Loucy (cell line): ENCODE results near the gene IQCC.

Experiments used
- H2AFZ ChIP-seq: fragments of 200-600 bp; sonication (generic); 2 replicates; pipeline ENCODE4 v1.6.0; 2016; ENCODE audit warnings: antibody characterized with exemption, mild to moderate bottlenecking, low read length, moderate library complexity
- H3F3A ChIP-seq: fragments of 200-600 bp; 2 replicates; pipeline ENCODE4 v1.6.0; 2016; ENCODE audit warnings: antibody characterized with exemption, low read depth, mild to moderate bottlenecking
- H3K27me3 ChIP-seq: fragments of 200-600 bp; sonication (generic); 2 replicates; pipeline ENCODE4 v1.6.1; 2014; ENCODE audit warnings: low read length, mild to moderate bottlenecking; ENCODE audit not compliant: insufficient read depth, poor library complexity, severe bottlenecking
- H3K36me3 ChIP-seq: fragments of 200-600 bp; sonication (generic); 2 replicates; pipeline ENCODE4 v1.6.1; 2016; ENCODE audit warnings: low read length; ENCODE audit not compliant: insufficient read depth
- H3K4me1 ChIP-seq: fragments of 200-600 bp; sonication (generic); 2 replicates; pipeline ENCODE4 v1.5.1; 2014; ENCODE audit warnings: low read length, mild to moderate bottlenecking; ENCODE audit not compliant: insufficient read depth, poor library complexity, severe bottlenecking
- H3K4me2 ChIP-seq: fragments of 200-600 bp; sonication (generic); 2 replicates; pipeline ENCODE4 v1.6.0; 2014; ENCODE audit warnings: antibody characterized with exemption, low read length, low read depth, mild to moderate bottlenecking; ENCODE audit not compliant: poor library complexity, severe bottlenecking
- H3K4me3 ChIP-seq: fragments of 200-600 bp; sonication (generic); 2 replicates; pipeline ENCODE4 v1.5.1; 2014; ENCODE audit warnings: low read length, mild to moderate bottlenecking, mixed read lengths; ENCODE audit not compliant: poor library complexity, severe bottlenecking
- H3K79me2 ChIP-seq: fragments of 200-600 bp; sonication (generic); 2 replicates; pipeline ENCODE4 v1.6.1; 2014; ENCODE audit warnings: low read length; ENCODE audit not compliant: insufficient read depth
- H3K9ac ChIP-seq: fragments of 200-600 bp; sonication (generic); 2 replicates; pipeline ENCODE4 v1.6.0; 2014; ENCODE audit warnings: mild to moderate bottlenecking, low read depth, low read length, moderate library complexity; ENCODE audit not compliant: poor library complexity, severe bottlenecking
- H3K9me2 ChIP-seq: fragments of 200-600 bp; sonication (generic); replicated peaks from 2 replicates; pipeline ENCODE4 v1.6.1; 2016; ENCODE audit warnings: low read depth, low read length, mixed read lengths
- H3K9me3 ChIP-seq: fragments of 200-600 bp; sonication (generic); 2 replicates; pipeline ENCODE4 v1.6.1; 2014; ENCODE audit warnings: mild to moderate bottlenecking, antibody characterized with exemption, low read length, low read depth; ENCODE audit not compliant: insufficient read depth
- H4K20me1 ChIP-seq: fragments of 200-600 bp; sonication (generic); 2 replicates; pipeline ENCODE4 v1.6.0; 2014; ENCODE audit warnings: antibody characterized with exemption, low read length, mild to moderate bottlenecking; ENCODE audit not compliant: insufficient read depth, poor library complexity, severe bottlenecking
- CTCF ChIP-seq: fragments of 200-600 bp; sonication (generic); conservative IDR thresholded peaks from 2 replicates; pipeline ENCODE4 v1.5.1; 2014; ENCODE audit warnings: mild to moderate bottlenecking, antibody characterized with exemption, low read length
- EZH2phosphoT487 ChIP-seq: fragments of 200-600 bp; IDR thresholded peaks from 2 replicates; pipeline ENCODE4 v1.6.1; 2018; ENCODE audit warnings: antibody characterized with exemption, mild to moderate bottlenecking, moderate library complexity, borderline replicate concordance

IQCC gene

GRCh38 chr1:32241001-32241763, 35.7 kb downstream of the IQCC start:
- Histone ChIP-seq H3K27me3 (no peaks in the 10 kb centered on the region), H3K4me2 (peak overlapping the region; percentile 76), H3K9ac (peak overlapping the region; percentile 55), H3K9me3 (no peaks in the 10 kb centered on the region), H2AFZ (peak overlapping the region; percentile 82), H3K4me3 (peak overlapping the region; percentile 69), H3K9me2 (no peaks in the 10 kb centered on the region), H3K36me3 (no peaks in the 10 kb centered on the region), H3K79me2 (no peaks in the 10 kb centered on the region), H3F3A (peaks cover 3% of the 10 kb centered on the region; the same call in 1 of the 2 replicates), H4K20me1 (no peaks in the 10 kb centered on the region), H3K4me1 (no peaks in the 10 kb centered on the region)
- TF ChIP-seq EZH2phosphoT487 (no peak), CTCF (no peak)

- Histone ChIP-seq H2AFZ (no peak overlapping the region), H3K9ac (no peak overlapping the region)
Observed at GRCh38 chr1:32242341-32242851, 36.9 kb downstream of the IQCC start.

GRCh38 chr1:32246888-32247273, 41.4 kb downstream of the IQCC start, which contains the start of gene FAM167B:
Gene FAM167B, plus strand, starts transcription at chr1:32247222. Its CDS starts 200 bp downstream, at chr1:32247422.
- peak within 1 kb of the TSS; percentile 70; the same call in 1 of the 2 replicates for H2AFZ ChIP-seq
- peak within 1 kb of the TSS; percentile 95 for H3K9ac ChIP-seq
- H3K79me2 ChIP-seq = peaks cover 9% of the 10 kb centered on the region
- no peaks in the 10 kb centered on the region for H3K27me3 ChIP-seq
- H3K36me3 ChIP-seq = no peaks in the 10 kb centered on the region
- TF ChIP-seq CTCF (no peak), EZH2phosphoT487 (no peak)
- H4K20me1 ChIP-seq = no peaks in the 10 kb centered on the region
- peak within 1 kb of the TSS; percentile 99 for H3K4me2 ChIP-seq
- H3K9me3 ChIP-seq = no peaks in the 10 kb centered on the region
- H3F3A ChIP-seq = peaks cover 6% of the 10 kb centered on the region; the same call in 1 of the 2 replicates
- no peaks in the 10 kb centered on the region for H3K9me2 ChIP-seq
- no peak within 1 kb of the TSS for H3K4me3 ChIP-seq
- H3K4me1 ChIP-seq = peaks cover 40% of the 10 kb centered on the region

More at GRCh38 chr1:32242341-32242851, 36.9 kb downstream of the IQCC start:
- H3K9me2 ChIP-seq = no peaks in the 10 kb centered on the region
- TF ChIP-seq EZH2phosphoT487 (no peak), CTCF (no peak)
- H3K79me2 ChIP-seq = no peaks in the 10 kb centered on the region
- peaks cover 3% of the 10 kb centered on the region; the same call in 1 of the 2 replicates for H3F3A ChIP-seq
- no peak overlapping the region for H3K4me2 ChIP-seq
- no peaks in the 10 kb centered on the region for H4K20me1 ChIP-seq
- no peak overlapping the region for H3K4me3 ChIP-seq
- no peaks in the 10 kb centered on the region for H3K9me3 ChIP-seq
- no peaks in the 10 kb centered on the region for H3K36me3 ChIP-seq
- peaks cover under 1% of the 10 kb centered on the region for H3K4me1 ChIP-seq
- no peaks in the 10 kb centered on the region for H3K27me3 ChIP-seq
